HL-60 (cell line): ENCODE results near the gene TANC1.

ENCODE experiments used
- DNase-seq, 2 experiments: peaks; one replicate each; pipeline ENCODE4 v3.0.0-alpha.2; 2010 to 2020; ENCODE audit warnings: low read depth in 1 of 2, low spot score in 1 of 2
- H3K27ac ChIP-seq: fragments of 250-450 bp; sonication (Bioruptor Pico); replicated peaks from 2 replicates; pipeline ENCODE4 v1.5.1; 2020; ENCODE audit warnings: mild to moderate bottlenecking, moderate library complexity
- H3K27me3 ChIP-seq: fragments of 250-450 bp; sonication (Bioruptor Pico); 2 replicates; pipeline ENCODE4 v1.5.1; 2021; ENCODE audit warnings: mild to moderate bottlenecking, moderate library complexity; ENCODE audit not compliant: insufficient read depth, poor library complexity, severe bottlenecking
- H3K4me3 ChIP-seq: replicated peaks from 2 replicates; pipeline ENCODE4 v1.5.1; 2011; ENCODE audit warnings: mild to moderate bottlenecking, control low read depth, low read length; ENCODE audit not compliant: insufficient read depth
- CTCF ChIP-seq: IDR thresholded peaks from one replicate; pipeline ENCODE4 v1.5.1; 2011; ENCODE audit warnings: low read length, control low read depth, inconsistent platforms; ENCODE audit not compliant: insufficient read depth
- GABPA ChIP-seq: IDR thresholded peaks from 2 replicates; pipeline ENCODE4 v1.6.1; 2012; ENCODE audit warnings: low read depth
- POLR2AphosphoS5 ChIP-seq: IDR thresholded peaks from 2 replicates; pipeline ENCODE4 v1.6.1; 2012; ENCODE audit warnings: low read depth
- SPI1 ChIP-seq: IDR thresholded peaks from 2 replicates; pipeline ENCODE4 v1.6.1; 2012; ENCODE audit warnings: low read depth, mild to moderate bottlenecking, borderline replicate concordance
- TF ChIP-seq, protein P1 (sequence below): IDR thresholded peaks from 2 replicates; pipeline ENCODE4 v1.6.1; 2012; ENCODE audit warnings: low read depth; ENCODE audit not compliant: insufficient replicate concordance

Gene TANC1

DNA sequence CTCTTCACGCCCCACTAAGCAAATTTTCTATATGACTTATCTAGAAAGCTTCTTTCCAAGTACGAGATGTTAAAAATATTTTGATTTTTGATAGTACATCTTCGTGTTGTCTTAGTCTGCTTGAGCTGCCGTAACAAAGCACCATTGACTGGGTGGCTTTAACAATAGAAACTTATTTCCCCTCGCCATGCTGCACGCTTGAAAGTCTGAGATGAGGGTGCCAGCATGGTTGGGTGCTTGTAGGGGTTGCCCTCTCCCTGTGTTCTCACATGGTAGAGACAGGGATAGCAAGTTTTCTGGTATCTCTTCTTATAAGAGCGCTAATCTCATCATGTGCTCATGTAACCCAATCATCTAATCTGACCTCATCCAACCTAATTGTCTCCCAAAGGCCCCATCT, 106.2 kb downstream of the TANC1 start:
- no peak for DNase-seq
- no peak overlapping the region for H3K4me3 ChIP-seq
- no peaks in the 10 kb centered on the region for H3K27me3 ChIP-seq
- TF ChIP-seq CTCF (no peak), POLR2AphosphoS5 (no peak), SPI1 (no peak), GABPA (no peak)
- TF ChIP-seq, protein P1, sequence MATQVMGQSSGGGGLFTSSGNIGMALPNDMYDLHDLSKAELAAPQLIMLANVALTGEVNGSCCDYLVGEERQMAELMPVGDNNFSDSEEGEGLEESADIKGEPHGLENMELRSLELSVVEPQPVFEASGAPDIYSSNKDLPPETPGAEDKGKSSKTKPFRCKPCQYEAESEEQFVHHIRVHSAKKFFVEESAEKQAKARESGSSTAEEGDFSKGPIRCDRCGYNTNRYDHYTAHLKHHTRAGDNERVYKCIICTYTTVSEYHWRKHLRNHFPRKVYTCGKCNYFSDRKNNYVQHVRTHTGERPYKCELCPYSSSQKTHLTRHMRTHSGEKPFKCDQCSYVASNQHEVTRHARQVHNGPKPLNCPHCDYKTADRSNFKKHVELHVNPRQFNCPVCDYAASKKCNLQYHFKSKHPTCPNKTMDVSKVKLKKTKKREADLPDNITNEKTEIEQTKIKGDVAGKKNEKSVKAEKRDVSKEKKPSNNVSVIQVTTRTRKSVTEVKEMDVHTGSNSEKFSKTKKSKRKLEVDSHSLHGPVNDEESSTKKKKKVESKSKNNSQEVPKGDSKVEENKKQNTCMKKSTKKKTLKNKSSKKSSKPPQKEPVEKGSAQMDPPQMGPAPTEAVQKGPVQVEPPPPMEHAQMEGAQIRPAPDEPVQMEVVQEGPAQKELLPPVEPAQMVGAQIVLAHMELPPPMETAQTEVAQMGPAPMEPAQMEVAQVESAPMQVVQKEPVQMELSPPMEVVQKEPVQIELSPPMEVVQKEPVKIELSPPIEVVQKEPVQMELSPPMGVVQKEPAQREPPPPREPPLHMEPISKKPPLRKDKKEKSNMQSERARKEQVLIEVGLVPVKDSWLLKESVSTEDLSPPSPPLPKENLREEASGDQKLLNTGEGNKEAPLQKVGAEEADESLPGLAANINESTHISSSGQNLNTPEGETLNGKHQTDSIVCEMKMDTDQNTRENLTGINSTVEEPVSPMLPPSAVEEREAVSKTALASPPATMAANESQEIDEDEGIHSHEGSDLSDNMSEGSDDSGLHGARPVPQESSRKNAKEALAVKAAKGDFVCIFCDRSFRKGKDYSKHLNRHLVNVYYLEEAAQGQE = no peak
- H3K27ac ChIP-seq = no peak overlapping the region

GRCh38 chr2:159075727-159076126, 107.3 kb downstream of the TANC1 start:
- Histone ChIP-seq H3K4me3 (no peak overlapping the region), H3K27me3 (no peaks in the 10 kb centered on the region), H3K27ac (no peak overlapping the region)
- TF ChIP-seq GABPA (no peak), SPI1 (no peak), CTCF (no peak), POLR2AphosphoS5 (no peak)
- TF ChIP-seq, protein P1 = no peak
- DNase-seq = no peak

GRCh38 chr2:159076241-159076640, 107.8 kb downstream of the TANC1 start:
- Histone ChIP-seq H3K27me3 (no peaks in the 10 kb centered on the region), H3K27ac (no peak overlapping the region), H3K4me3 (no peak overlapping the region)
- TF ChIP-seq POLR2AphosphoS5 = no peak
- no peak for TF ChIP-seq SPI1
- no peak for TF ChIP-seq GABPA
- TF ChIP-seq, protein P1 = no peak
- no peak for TF ChIP-seq CTCF
- no peak for DNase-seq
